Naive B cell (primary cell): Measurements from ENCODE around the gene SPATA46. TPM values are rescaled to one million over a fixed set of nuclear protein-coding genes. Genes with fewer than 3 reads are reported as not detected.

Source experiments
- ATAC-seq, 2 donors: fragments of 150-1000 bp; cut with Tn5 transposase; 2 replicates each; pipeline ENCODE4 v1.10.0; 2021; ENCODE audit warnings: low read depth in 2 of 2, mild to moderate bottlenecking in 2 of 2, moderate library complexity in 2 of 2
- DNase-seq: peaks from one replicate; pipeline ENCODE4 v3.0.0; 2022
- H3K27ac Mint-ChIP-seq, 6 donors: one replicate each; pipeline ENCODE4 v1.8.0; 2020 to 2022; ENCODE audit warnings: mild to moderate bottlenecking in 6 of 6, mixed read lengths in 6 of 6, moderate library complexity in 5 of 6, inconsistent platforms in 2 of 6
- H3K27me3 Mint-ChIP-seq, 3 donors: one replicate each; pipeline ENCODE4 v1.8.0; 2021 to 2022; ENCODE audit warnings: mixed read lengths in 3 of 3, mild to moderate bottlenecking in 1 of 3
- H3K36me3 Mint-ChIP-seq, 2 donors: one replicate each; pipeline ENCODE4 v1.8.0; 2020 to 2022; ENCODE audit warnings: mixed read lengths in 2 of 2, inconsistent platforms in 1 of 2, mild to moderate bottlenecking in 1 of 2
- H3K4me1 Mint-ChIP-seq, 3 donors: one replicate each; pipeline ENCODE4 v1.8.0; 2020 to 2022; ENCODE audit warnings: mixed read lengths in 3 of 3, inconsistent platforms in 1 of 3, mild to moderate bottlenecking in 1 of 3, moderate library complexity in 1 of 3
- H3K4me3 Mint-ChIP-seq, 8 donors: one replicate each; pipeline ENCODE4 v1.8.0; 2020 to 2022; ENCODE audit warnings: mild to moderate bottlenecking in 8 of 8, mixed read lengths in 8 of 8, moderate library complexity in 8 of 8, inconsistent platforms in 2 of 8
- H3K9me3 Mint-ChIP-seq, 7 donors: one replicate each; pipeline ENCODE4 v1.8.0; 2020 to 2022; ENCODE audit warnings: mixed read lengths in 7 of 7, mild to moderate bottlenecking in 5 of 7, inconsistent platforms in 2 of 7, moderate library complexity in 1 of 7
- polyA plus RNA-seq, 6 donors: library from polyadenylated mRNA; unstranded; fragments of 300-500 nt; fragmentation: Illumina TruSeq; gene quantifications; one replicate each; pipeline ENCODE4 v1.2.3, GENCODE V29; 2021; ENCODE audit warnings: low read depth in 6 of 6

SPATA46 gene
- polyA plus RNA-seq, 6 donors from 2014 or later: not detected

DNA sequence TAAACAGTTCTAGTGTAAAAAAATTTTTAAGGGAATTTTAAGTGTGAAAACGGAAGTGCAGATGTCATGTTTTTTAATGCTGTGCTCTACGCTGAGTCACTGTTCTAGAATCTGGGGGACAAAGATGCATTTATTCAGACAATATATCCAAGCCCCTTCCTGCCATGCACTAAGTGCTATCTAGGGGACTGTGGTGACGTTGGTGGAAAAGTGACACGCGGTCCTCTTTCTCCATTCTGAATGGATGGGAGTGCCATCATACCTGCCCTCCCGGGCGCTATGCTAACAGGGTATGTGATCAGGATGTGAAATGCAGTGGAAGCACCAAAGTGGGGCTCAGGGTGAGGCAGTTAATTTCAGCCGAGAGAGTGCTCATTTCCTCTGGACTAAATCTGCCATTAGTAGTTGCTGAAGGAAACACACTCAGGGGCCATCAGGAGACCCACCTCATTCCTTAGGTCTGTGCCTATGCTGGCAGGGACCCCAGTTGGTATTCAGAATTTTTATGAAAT, 11.5 kb upstream of the SPATA46 start:
- Mint-ChIP-seq H3K9me3 (no peaks in the 10 kb centered on the region), H3K36me3 (no peaks in the 10 kb centered on the region), H3K27ac (peak overlapping the region in 1 of 6 donors; percentile 49), H3K4me3 (no peak overlapping the region), H3K4me1 (peaks cover 8 to 19% (median 10%) of the 10 kb centered on the region in 3 donors), H3K27me3 (peaks cover 0 to 18% (median 17%) of the 10 kb centered on the region in 3 donors)
- DNase-seq: no peak
- no peak for ATAC-seq

GRCh38 chr1:162387226-162388082, 10.8 kb upstream of the SPATA46 start:
- no peaks in the 10 kb centered on the region for H3K36me3 Mint-ChIP-seq
- DNase-seq (no peak), ATAC-seq (no peak)
- H3K4me1 Mint-ChIP-seq: peaks cover 8 to 19% (median 10%) of the 10 kb centered on the region in 3 donors
- no peaks in the 10 kb centered on the region for H3K9me3 Mint-ChIP-seq
- H3K27me3 Mint-ChIP-seq: peaks cover 0 to 18% (median 17%) of the 10 kb centered on the region in 3 donors
- no peak overlapping the region for H3K27ac Mint-ChIP-seq
- H3K4me3 Mint-ChIP-seq: no peak overlapping the region

DNA sequence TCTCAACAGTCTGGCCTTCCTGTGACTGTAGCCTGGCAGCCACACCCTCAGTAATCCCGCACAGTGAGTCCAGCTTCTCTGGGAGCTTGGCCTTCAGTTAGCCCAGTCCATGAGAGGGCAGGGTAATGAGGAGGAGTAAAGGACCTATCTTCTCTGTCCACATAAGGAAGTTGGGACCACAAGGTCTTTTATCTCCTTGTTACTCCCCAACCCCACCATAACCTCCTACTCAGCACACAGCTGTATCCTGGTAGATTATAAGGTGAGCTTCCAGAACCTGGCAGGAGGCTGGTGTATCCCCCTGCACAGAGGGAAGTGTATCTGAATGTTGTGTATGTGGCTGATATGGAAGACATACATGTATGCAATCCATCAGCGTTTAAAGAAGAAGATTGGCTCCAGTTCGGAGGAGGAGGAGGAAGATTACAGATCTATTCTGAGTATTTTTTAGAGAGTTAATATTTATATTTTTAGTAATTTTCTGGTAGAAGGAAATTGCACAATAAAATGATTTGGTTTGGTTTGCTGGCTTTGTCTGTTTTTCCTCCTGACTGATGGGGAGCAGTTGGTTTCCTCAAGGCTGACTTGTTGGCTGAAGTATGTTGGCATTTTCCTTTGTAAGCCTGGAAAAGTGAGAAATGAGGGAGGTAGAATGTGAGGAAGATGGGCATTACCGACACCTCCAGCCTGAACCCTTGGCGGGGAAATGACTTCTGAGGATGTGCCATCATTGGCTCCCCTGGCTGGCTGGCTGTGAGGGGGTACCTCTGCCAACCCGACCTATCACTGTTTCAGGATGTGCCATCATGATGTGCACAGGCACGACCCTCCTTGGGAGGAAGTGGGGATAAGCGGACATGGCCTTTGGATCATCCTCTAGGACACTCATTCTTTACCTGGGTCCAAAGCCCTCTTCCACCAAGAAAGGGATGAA, 9.9 kb upstream of the SPATA46 start:
- peak overlapping the region in 1 of 8 donors; percentile 18 for H3K4me3 Mint-ChIP-seq
- peaks cover 0 to 18% (median 12%) of the 10 kb centered on the region in 3 donors for H3K27me3 Mint-ChIP-seq
- no peaks in the 10 kb centered on the region for H3K36me3 Mint-ChIP-seq
- ATAC-seq (no peak), DNase-seq (no peak)
- H3K27ac Mint-ChIP-seq: no peak overlapping the region
- no peaks in the 10 kb centered on the region for H3K9me3 Mint-ChIP-seq
- peaks cover 4 to 12% (median 10%) of the 10 kb centered on the region in 3 donors for H3K4me1 Mint-ChIP-seq

GRCh38 chr1:162385702-162386101, 9.0 kb upstream of the SPATA46 start:
- ATAC-seq (no peak), DNase-seq (no peak)
- Mint-ChIP-seq H3K27ac (no peak overlapping the region), H3K27me3 (peaks cover 0 to 17% (median 12%) of the 10 kb centered on the region in 3 donors), H3K36me3 (no peaks in the 10 kb centered on the region), H3K9me3 (peaks cover 0 to 2% (median 0%) of the 10 kb centered on the region in 7 donors), H3K4me1 (peaks cover 4 to 12% (median 10%) of the 10 kb centered on the region in 3 donors), H3K4me3 (no peak overlapping the region)

DNA sequence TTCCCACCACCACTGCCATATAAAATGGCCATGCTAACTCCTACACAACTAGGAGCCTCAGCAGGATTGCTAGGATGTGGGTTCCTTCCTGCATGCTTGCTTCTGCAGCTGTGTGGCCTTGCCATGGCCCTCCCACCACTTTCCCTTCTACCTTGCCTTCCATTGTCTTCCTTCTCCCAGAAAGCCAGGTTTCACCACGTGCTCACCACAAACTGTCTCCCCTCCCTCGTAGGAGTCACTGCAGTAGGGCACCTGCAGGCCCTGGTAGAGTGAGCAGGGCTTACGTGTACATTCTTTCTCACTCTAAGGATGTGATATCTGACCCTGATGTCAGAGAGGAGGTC, 8.6 kb upstream of the SPATA46 start:
- no peak overlapping the region for H3K4me3 Mint-ChIP-seq
- peaks cover 0 to 2% (median 0%) of the 10 kb centered on the region in 7 donors for H3K9me3 Mint-ChIP-seq
- H3K27me3 Mint-ChIP-seq: peaks cover 0 to 12% (median 12%) of the 10 kb centered on the region in 3 donors
- H3K27ac Mint-ChIP-seq: no peak overlapping the region
- peaks cover 4 to 12% (median 10%) of the 10 kb centered on the region in 3 donors for H3K4me1 Mint-ChIP-seq
- ATAC-seq: no peak
- H3K36me3 Mint-ChIP-seq: no peaks in the 10 kb centered on the region
- DNase-seq: no peak

- Mint-ChIP-seq H3K27me3 (peaks cover 0 to 12% (median 10%) of the 10 kb centered on the region in 3 donors), H3K36me3 (no peaks in the 10 kb centered on the region), H3K27ac (no peak overlapping the region), H3K9me3 (peaks cover 0 to 2% (median 0%) of the 10 kb centered on the region in 7 donors), H3K4me1 (peaks cover 4 to 12% (median 10%) of the 10 kb centered on the region in 3 donors), H3K4me3 (peak overlapping the region in 1 of 8 donors; percentile 42)
- ATAC-seq (no peak), DNase-seq (no peak)
Measured at GRCh38 chr1:162384601-162385279, 8.1 kb upstream of the SPATA46 start.

DNA sequence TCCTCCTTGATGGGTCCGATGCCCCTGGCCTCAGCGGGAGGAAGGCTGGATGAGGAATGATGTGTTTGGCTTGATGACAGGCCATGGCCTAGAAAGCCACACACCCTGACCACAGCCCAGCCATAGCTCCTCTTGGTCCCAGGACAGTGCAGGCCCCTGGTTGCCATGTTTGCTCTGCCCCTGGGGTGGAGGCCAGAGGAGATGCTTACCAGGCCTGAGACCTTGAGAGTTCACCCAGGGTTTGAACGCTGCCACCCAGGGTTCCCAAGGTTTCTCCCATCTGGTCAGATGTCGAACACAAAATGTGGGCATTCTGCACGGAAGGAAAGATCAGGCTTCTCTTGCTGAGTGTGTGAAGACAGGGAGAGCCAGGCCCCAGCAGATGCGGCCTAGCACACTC, 7.5 kb upstream of the SPATA46 start:
- Mint-ChIP-seq H3K4me3 (no peak overlapping the region), H3K27ac (no peak overlapping the region), H3K36me3 (no peaks in the 10 kb centered on the region), H3K9me3 (peaks cover 0 to 2% (median 0%) of the 10 kb centered on the region in 7 donors), H3K27me3 (peaks cover 0 to 10% (median 8%) of the 10 kb centered on the region in 3 donors), H3K4me1 (peaks cover 4 to 6% (median 6%) of the 10 kb centered on the region in 3 donors)
- no peak for DNase-seq
- ATAC-seq: no peak

DNA sequence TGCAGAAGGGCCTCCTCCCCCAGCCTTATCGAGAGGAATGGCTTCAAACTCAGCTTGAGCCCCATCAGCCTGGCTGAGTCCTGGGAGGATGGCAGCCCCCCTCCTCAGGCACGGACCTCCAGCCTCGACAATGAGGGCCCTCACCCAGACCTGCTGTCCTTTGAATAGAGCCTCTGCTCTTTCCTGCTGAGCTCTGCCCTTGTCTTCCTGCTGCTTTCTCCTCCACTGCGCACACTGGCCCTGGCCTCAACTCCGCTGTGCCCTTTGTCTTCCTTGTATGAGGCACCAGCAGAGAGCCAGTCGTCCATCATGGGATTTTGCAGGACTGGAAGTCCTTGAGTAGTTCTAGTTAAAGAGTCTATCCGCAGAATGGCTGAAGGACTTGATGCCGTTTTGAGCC, 6.9 kb upstream of the SPATA46 start:
- Mint-ChIP-seq H3K27ac (no peak overlapping the region), H3K27me3 (peaks cover 0 to 5% (median 2%) of the 10 kb centered on the region in 3 donors), H3K4me3 (no peak overlapping the region), H3K4me1 (no peaks in the 10 kb centered on the region), H3K36me3 (no peaks in the 10 kb centered on the region), H3K9me3 (peaks cover 0 to 2% (median 0%) of the 10 kb centered on the region in 7 donors)
- ATAC-seq (no peak), DNase-seq (no peak)

GRCh38 chr1:162383091-162383490, 6.4 kb upstream of the SPATA46 start:
- H3K4me3 Mint-ChIP-seq: no peak overlapping the region
- H3K27ac Mint-ChIP-seq: no peak overlapping the region
- ATAC-seq (no peak), DNase-seq (no peak)
- H3K36me3 Mint-ChIP-seq: no peaks in the 10 kb centered on the region
- H3K4me1 Mint-ChIP-seq: no peaks in the 10 kb centered on the region
- H3K9me3 Mint-ChIP-seq: peaks cover 0 to 2% (median 0%) of the 10 kb centered on the region in 7 donors
- peaks cover 0 to 5% (median 0%) of the 10 kb centered on the region in 3 donors for H3K27me3 Mint-ChIP-seq

DNA sequence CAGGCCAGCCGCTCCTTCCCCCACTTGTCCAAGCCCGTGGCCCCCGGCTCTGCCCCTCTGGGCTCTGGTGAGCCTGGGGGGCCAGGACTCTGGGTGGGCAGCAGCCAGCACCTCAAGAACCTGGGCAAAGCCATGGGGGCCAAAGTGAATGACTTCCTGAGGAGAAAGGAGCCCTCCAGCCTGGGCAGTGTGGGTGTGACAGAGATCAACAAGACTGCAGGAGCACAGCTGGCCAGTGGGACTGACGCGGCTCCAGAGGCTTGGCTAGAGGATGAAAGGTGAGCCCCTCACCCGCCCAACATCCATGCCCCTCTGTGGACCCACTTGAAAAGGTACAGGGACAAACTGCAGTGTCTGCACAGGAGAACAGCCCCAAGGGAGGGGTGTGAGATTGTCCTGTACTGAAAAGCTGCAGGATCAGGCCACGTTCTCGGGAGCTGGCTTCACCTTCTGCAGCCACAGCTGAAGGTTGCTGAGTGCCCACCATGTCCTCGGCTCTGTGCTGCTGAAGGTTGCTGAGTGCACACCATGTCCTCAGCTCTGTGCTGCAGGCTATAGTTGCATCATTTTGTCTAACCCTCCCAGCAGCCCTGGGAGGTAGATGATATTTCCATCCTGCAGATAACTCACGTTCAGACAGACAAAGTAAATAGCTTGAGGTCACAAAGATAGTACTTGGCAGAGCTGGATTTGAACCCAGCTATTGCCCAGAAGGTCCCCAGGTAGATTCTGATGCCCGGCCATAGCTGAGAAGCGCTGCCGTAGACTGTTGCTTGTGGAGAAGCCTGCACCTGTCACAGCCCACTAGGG, 5.5 kb upstream of the SPATA46 start:
- Mint-ChIP-seq H3K4me1 (no peaks in the 10 kb centered on the region), H3K27ac (no peak overlapping the region)

GRCh38 chr1:162381383-162381782, 4.7 kb upstream of the SPATA46 start, which contains the start of gene C1orf226:
C1orf226 (plus strand) TSS chr1:162381728; CDS start chr1:162381902, 174 bp downstream.
- H3K27ac Mint-ChIP-seq: no peak within 1 kb of the TSS
- no peaks in the 10 kb centered on the region for H3K36me3 Mint-ChIP-seq
- ATAC-seq (no peak), DNase-seq (no peak)
- peaks cover 0 to 2% (median 0%) of the 10 kb centered on the region in 3 donors for H3K27me3 Mint-ChIP-seq
- peaks cover 0 to 2% (median 0%) of the 10 kb centered on the region in 7 donors for H3K9me3 Mint-ChIP-seq
- no peak within 1 kb of the TSS for H3K4me3 Mint-ChIP-seq
- no peaks in the 10 kb centered on the region for H3K4me1 Mint-ChIP-seq

More for the DNA sequence above, 5.5 kb upstream of the SPATA46 start:
- ATAC-seq: no peak
- Mint-ChIP-seq H3K27me3 (peaks cover 0 to 5% (median 0%) of the 10 kb centered on the region in 3 donors), H3K9me3 (peaks cover 0 to 2% (median 0%) of the 10 kb centered on the region in 7 donors), H3K36me3 (no peaks in the 10 kb centered on the region), H3K4me3 (no peak overlapping the region)
- DNase-seq: no peak
